Calu3 (cell line): ENCODE measurements around the gene GUCY2C. TPM values are rescaled to one million over a fixed set of nuclear protein-coding genes. Genes with fewer than 3 reads are reported as not detected.

Experiments used
- BruUV-seq: library from RNA; stranded (reverse); fragments of 400-500 nt; replicated peaks from 2 replicates; lab custom pipeline; 2021; lab: Mats Ljungman, UMichigan
- CTCF ChIA-PET: fragments of 300-600 bp; sonication (Branson Sonifier 250); formaldehyde crosslinking; loops from one replicate; lab custom pipeline; 2022; ENCODE audit warnings: antibody characterized with exemption; lab: Charles Lee
- DNase-seq: peaks from one replicate; pipeline ENCODE4 v3.0.0; 2022
- H3K27ac Mint-ChIP-seq: one replicate; pipeline ENCODE4 v1.8.0; 2022; ENCODE audit warnings: mixed read lengths; ENCODE audit not compliant: unreplicated experiment
- H3K27me3 Mint-ChIP-seq: one replicate; pipeline ENCODE4 v1.8.0; 2022; ENCODE audit warnings: mixed read lengths; ENCODE audit not compliant: unreplicated experiment
- H3K36me3 Mint-ChIP-seq: one replicate; pipeline ENCODE4 v1.8.0; 2022; ENCODE audit warnings: mild to moderate bottlenecking, moderate library complexity, mixed read lengths; ENCODE audit not compliant: insufficient read depth, unreplicated experiment
- H3K4me1 Mint-ChIP-seq: one replicate; pipeline ENCODE4 v1.8.0; 2022; ENCODE audit warnings: mild to moderate bottlenecking, low read depth, mixed read lengths; ENCODE audit not compliant: unreplicated experiment
- H3K4me3 Mint-ChIP-seq: one replicate; pipeline ENCODE4 v1.8.0; 2022; ENCODE audit warnings: mild to moderate bottlenecking, low read depth, moderate library complexity, mixed read lengths; ENCODE audit not compliant: unreplicated experiment
- H3K9me3 Mint-ChIP-seq: one replicate; pipeline ENCODE4 v1.8.0; 2022; ENCODE audit warnings: low read depth, mixed read lengths; ENCODE audit not compliant: unreplicated experiment
- intact Hi-C: fragments of 100-400 bp; cut with micrococcal nuclease; formaldehyde crosslinking; loops from one replicate; pipeline ENCODE4 v1.10.0; 2022; ENCODE audit not compliant: unreplicated experiment
- total RNA-seq: library from RNA; stranded (reverse); gene quantifications from 2 replicates; pipeline ENCODE4 v1.2.3, GENCODE V29; 2022
- TF ChIP-seq, protein P1 (sequence below): fragments of 200-600 bp; IDR thresholded peaks from one replicate; pipeline ENCODE4 v1.8.0; 2022; ENCODE audit warnings: antibody characterized with exemption; ENCODE audit not compliant: unreplicated experiment

The GUCY2C gene
- total RNA-seq, 1 experiment from 2014 or later: not detected

DNA sequence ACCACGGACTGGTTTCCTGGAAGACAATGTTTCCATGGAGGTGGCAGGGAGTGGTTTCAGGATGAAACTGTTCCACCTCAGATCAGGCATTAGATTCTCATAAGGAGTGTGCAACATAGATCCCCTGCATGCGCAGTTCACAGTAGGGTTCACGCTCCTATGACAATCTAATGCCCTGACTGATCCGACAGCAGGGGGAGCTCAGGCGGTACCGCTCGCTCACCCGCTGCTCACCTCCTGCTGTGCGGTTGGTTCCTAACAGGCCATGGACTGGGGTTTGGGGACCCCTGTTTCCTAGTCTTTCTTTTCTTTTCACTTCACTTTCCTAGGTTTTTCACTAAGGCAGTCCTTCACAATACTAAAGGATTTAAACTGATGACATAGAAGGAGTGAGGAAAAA lies 39.6 kb downstream of the GUCY2C start:
- no peak for DNase-seq
- BruUV-seq: no TSS peak
- Mint-ChIP-seq H3K4me1 (no peaks in the 10 kb centered on the region), H3K4me3 (no peak overlapping the region), H3K27me3 (no peaks in the 10 kb centered on the region), H3K36me3 (no peaks in the 10 kb centered on the region), H3K9me3 (no peaks in the 10 kb centered on the region), H3K27ac (no peak overlapping the region)
- CTCF ChIA-PET: no interaction called here
- TF ChIP-seq, protein P1, sequence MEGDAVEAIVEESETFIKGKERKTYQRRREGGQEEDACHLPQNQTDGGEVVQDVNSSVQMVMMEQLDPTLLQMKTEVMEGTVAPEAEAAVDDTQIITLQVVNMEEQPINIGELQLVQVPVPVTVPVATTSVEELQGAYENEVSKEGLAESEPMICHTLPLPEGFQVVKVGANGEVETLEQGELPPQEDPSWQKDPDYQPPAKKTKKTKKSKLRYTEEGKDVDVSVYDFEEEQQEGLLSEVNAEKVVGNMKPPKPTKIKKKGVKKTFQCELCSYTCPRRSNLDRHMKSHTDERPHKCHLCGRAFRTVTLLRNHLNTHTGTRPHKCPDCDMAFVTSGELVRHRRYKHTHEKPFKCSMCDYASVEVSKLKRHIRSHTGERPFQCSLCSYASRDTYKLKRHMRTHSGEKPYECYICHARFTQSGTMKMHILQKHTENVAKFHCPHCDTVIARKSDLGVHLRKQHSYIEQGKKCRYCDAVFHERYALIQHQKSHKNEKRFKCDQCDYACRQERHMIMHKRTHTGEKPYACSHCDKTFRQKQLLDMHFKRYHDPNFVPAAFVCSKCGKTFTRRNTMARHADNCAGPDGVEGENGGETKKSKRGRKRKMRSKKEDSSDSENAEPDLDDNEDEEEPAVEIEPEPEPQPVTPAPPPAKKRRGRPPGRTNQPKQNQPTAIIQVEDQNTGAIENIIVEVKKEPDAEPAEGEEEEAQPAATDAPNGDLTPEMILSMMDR: no peak
- intact Hi-C loops: no loop called here

DNA sequence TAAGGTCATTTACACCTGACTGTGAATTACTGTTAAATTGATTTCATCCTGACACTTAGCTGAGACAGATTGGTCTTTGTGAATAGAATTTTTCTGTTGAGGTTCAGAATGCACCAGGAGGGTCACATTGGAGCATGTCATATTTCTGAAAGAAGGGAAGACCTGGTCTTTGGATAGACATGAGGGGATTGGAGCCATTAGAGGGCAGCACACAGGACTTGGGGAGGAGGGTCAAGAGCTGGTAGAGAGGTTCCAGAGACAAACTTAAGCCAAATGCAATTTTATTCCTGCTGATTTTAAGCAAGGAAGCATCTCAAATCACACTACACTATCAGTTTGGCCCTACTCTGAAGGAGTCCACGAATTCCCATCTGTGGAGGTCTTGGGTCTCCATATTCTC lies 41.1 kb downstream of the GUCY2C start:
- H3K27me3 Mint-ChIP-seq: no peaks in the 10 kb centered on the region
- DNase-seq: no peak
- CTCF ChIA-PET: no interaction called here
- BruUV-seq: no TSS peak
- no peaks in the 10 kb centered on the region for H3K36me3 Mint-ChIP-seq
- no peaks in the 10 kb centered on the region for H3K4me1 Mint-ChIP-seq
- intact Hi-C loops: no loop called here
- no peak overlapping the region for H3K4me3 Mint-ChIP-seq
- TF ChIP-seq, protein P1: no peak
- H3K27ac Mint-ChIP-seq: no peak overlapping the region
- no peaks in the 10 kb centered on the region for H3K9me3 Mint-ChIP-seq

DNA sequence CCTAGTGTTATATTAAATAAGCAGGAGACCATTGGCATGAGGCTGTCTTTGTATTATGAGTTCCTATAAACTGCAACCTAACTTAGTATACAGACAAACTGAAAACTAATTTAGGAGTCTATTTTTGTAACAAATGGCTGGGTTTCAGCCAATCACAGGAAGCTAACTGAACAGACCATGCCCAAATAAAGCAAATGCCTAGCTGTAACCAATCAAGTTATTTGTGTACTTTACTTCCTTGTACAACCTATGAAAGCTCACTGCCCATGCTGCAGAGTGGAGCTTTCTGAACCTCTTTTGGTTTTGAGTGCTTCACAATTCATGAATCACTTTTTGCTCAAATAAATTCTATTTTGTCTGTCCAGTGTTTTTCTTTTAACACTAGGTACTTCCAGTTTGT lies 41.6 kb downstream of the GUCY2C start:
- Mint-ChIP-seq H3K27ac (no peak overlapping the region), H3K9me3 (no peaks in the 10 kb centered on the region), H3K36me3 (no peaks in the 10 kb centered on the region), H3K27me3 (no peaks in the 10 kb centered on the region), H3K4me3 (no peak overlapping the region), H3K4me1 (no peaks in the 10 kb centered on the region)
- CTCF ChIA-PET: no interaction called here
- intact Hi-C loops: no loop called here
- BruUV-seq: no TSS peak
- DNase-seq: no peak
- TF ChIP-seq, protein P1: no peak

DNA sequence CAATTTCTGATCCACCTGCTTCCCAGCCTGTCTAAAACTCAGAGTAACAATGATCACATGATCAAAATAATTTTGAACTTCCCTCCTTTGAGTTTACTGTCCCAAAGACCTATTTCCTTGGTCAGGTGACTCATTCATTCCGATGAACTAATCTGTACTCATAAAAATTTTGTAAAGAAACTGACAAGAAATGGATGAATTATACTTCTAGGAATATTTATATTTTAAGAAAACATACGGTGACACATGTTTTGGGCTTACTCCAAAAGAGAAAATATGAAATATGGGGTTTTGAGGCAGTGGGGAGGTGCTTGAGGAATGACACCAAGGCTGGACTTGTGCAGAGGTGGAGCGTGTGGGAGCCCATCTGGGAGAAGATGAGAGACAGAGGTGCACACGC lies 42.0 kb downstream of the GUCY2C start:
- Mint-ChIP-seq H3K27me3 (no peaks in the 10 kb centered on the region), H3K4me1 (no peaks in the 10 kb centered on the region), H3K4me3 (no peak overlapping the region), H3K9me3 (no peaks in the 10 kb centered on the region), H3K36me3 (no peaks in the 10 kb centered on the region), H3K27ac (no peak overlapping the region)
- CTCF ChIA-PET: no interaction called here
- BruUV-seq: no TSS peak
- TF ChIP-seq, protein P1: no peak
- intact Hi-C loops: no loop called here
- DNase-seq: no peak
